Neural cell (in vitro differentiated cells): ENCODE measurements around the gene TMC1.

Experiments used
- EP300 ChIP-seq: fragments of 450-650 bp; conservative IDR thresholded peaks from 2 replicates; pipeline ENCODE4 v1.6.1; 2014; ENCODE audit warnings: antibody characterized with exemption, mild to moderate bottlenecking, moderate library complexity; ENCODE audit not compliant: poor library complexity, severe bottlenecking
- EZH2 ChIP-seq: fragments of 200-600, 300-800 bp; shearing (Covaris generic), sonication (generic); IDR thresholded peaks from 2 replicates; pipeline ENCODE4 v1.6.1; 2014; ENCODE audit warnings: antibody characterized with exemption, low read length, borderline replicate concordance, mild to moderate bottlenecking; ENCODE audit not compliant: insufficient read depth, poor library complexity, severe bottlenecking
- POLR2AphosphoS5 ChIP-seq: IDR thresholded peaks from 2 replicates; pipeline ENCODE4 v1.6.1; 2012
- RAD21 ChIP-seq: fragments of 450-650 bp; conservative IDR thresholded peaks from 2 replicates; pipeline ENCODE4 v1.6.1; 2014; ENCODE audit warnings: antibody characterized with exemption, mild to moderate bottlenecking, moderate library complexity
- SMC3 ChIP-seq: fragments of 450-650 bp; conservative IDR thresholded peaks from 2 replicates; pipeline ENCODE4 v1.6.1; 2014; ENCODE audit warnings: antibody characterized with exemption, mild to moderate bottlenecking, moderate library complexity; ENCODE audit not compliant: poor library complexity
- TF ChIP-seq, protein P1 (sequence below): fragments of 450-650 bp; IDR thresholded peaks from 2 replicates; pipeline ENCODE4 v1.5.1; 2014; ENCODE audit warnings: antibody characterized with exemption, mild to moderate bottlenecking, moderate library complexity; ENCODE audit not compliant: poor library complexity, severe bottlenecking
- TF ChIP-seq, protein P2 (sequence below): IDR thresholded peaks from 2 replicates; pipeline ENCODE4 v1.6.1; 2012; ENCODE audit warnings: borderline replicate concordance

DNA sequence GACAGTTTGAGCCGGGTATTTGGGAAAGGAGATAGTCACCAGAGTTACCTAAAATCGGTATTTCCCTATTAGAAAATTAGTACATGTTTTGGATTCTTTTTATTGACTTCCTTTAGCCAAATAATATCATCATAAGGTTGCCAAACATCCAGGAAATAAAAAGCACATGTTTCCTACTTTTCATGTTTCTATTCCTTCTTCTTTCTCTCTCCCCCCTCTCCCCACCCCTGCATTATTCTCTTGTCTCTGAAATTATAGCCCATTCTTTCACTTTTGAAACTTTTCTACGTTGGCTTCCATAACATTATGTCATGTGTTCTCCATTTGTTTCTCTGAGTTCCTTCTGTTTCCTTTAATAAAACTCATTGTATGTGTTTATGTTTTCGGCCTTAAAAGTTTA, 269.6 kb downstream of the TMC1 start:
- TF ChIP-seq, protein P1, sequence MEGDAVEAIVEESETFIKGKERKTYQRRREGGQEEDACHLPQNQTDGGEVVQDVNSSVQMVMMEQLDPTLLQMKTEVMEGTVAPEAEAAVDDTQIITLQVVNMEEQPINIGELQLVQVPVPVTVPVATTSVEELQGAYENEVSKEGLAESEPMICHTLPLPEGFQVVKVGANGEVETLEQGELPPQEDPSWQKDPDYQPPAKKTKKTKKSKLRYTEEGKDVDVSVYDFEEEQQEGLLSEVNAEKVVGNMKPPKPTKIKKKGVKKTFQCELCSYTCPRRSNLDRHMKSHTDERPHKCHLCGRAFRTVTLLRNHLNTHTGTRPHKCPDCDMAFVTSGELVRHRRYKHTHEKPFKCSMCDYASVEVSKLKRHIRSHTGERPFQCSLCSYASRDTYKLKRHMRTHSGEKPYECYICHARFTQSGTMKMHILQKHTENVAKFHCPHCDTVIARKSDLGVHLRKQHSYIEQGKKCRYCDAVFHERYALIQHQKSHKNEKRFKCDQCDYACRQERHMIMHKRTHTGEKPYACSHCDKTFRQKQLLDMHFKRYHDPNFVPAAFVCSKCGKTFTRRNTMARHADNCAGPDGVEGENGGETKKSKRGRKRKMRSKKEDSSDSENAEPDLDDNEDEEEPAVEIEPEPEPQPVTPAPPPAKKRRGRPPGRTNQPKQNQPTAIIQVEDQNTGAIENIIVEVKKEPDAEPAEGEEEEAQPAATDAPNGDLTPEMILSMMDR = no peak
- TF ChIP-seq POLR2AphosphoS5 (no peak), EZH2 (no peak), RAD21 (no peak), EP300 (no peak), SMC3 (no peak)
- TF ChIP-seq, protein P2, sequence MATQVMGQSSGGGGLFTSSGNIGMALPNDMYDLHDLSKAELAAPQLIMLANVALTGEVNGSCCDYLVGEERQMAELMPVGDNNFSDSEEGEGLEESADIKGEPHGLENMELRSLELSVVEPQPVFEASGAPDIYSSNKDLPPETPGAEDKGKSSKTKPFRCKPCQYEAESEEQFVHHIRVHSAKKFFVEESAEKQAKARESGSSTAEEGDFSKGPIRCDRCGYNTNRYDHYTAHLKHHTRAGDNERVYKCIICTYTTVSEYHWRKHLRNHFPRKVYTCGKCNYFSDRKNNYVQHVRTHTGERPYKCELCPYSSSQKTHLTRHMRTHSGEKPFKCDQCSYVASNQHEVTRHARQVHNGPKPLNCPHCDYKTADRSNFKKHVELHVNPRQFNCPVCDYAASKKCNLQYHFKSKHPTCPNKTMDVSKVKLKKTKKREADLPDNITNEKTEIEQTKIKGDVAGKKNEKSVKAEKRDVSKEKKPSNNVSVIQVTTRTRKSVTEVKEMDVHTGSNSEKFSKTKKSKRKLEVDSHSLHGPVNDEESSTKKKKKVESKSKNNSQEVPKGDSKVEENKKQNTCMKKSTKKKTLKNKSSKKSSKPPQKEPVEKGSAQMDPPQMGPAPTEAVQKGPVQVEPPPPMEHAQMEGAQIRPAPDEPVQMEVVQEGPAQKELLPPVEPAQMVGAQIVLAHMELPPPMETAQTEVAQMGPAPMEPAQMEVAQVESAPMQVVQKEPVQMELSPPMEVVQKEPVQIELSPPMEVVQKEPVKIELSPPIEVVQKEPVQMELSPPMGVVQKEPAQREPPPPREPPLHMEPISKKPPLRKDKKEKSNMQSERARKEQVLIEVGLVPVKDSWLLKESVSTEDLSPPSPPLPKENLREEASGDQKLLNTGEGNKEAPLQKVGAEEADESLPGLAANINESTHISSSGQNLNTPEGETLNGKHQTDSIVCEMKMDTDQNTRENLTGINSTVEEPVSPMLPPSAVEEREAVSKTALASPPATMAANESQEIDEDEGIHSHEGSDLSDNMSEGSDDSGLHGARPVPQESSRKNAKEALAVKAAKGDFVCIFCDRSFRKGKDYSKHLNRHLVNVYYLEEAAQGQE = no peak
